ENCODE data around the gene ANKFY1. TPM values are rescaled to one million over a fixed set of nuclear protein-coding genes. Genes with fewer than 3 reads are reported as not detected.
A peak's percentile ranks its signal among the peaks of the same experiment; 100 is the strongest.

The ANKFY1 gene
- total RNA-seq, 1 donor from 2014 or later, result 72.6 TPM

GRCh38 chr17:4304417-4305027, 40.7 kb upstream of the ANKFY1 start:
- Mint-ChIP-seq H3K27me3 (no peaks in the 10 kb centered on the region), H3K36me3 (peaks cover 18% of the 10 kb centered on the region), H3K9me3 (no peaks in the 10 kb centered on the region), H3K4me3 (no peak overlapping the region), H3K27ac (peak overlapping the region; percentile 55), H3K4me1 (ENCODE audit: unreplicated experiment) (peaks cover under 1% of the 10 kb centered on the region)
- TF ChIP-seq CTCF (conservative IDR thresholded peaks at IDR 0.05), result peak; percentile 82
- no peak for DNase-seq (ENCODE audit: extremely low spot score, unreplicated experiment)

GRCh38 chr17:4301066-4301465, 37.3 kb upstream of the ANKFY1 start:
- peaks cover 14% of the 10 kb centered on the region for H3K36me3 Mint-ChIP-seq
- DNase-seq (ENCODE audit: extremely low spot score, unreplicated experiment), result no peak
- H3K27ac Mint-ChIP-seq, result peak overlapping the region; percentile 42
- no peak for TF ChIP-seq CTCF (conservative IDR thresholded peaks at IDR 0.05)
- H3K4me3 Mint-ChIP-seq, result no peak overlapping the region
- peaks cover 17% of the 10 kb centered on the region for H3K4me1 Mint-ChIP-seq (ENCODE audit: unreplicated experiment)
- H3K27me3 Mint-ChIP-seq, result no peaks in the 10 kb centered on the region
- H3K9me3 Mint-ChIP-seq, result no peaks in the 10 kb centered on the region

GRCh38 chr17:4297351-4297750, 33.6 kb upstream of the ANKFY1 start:
- no peak for DNase-seq (ENCODE audit: extremely low spot score, unreplicated experiment)
- no peaks in the 10 kb centered on the region for H3K9me3 Mint-ChIP-seq
- no peaks in the 10 kb centered on the region for H3K27me3 Mint-ChIP-seq
- no peak for TF ChIP-seq CTCF (conservative IDR thresholded peaks at IDR 0.05)
- peaks cover 10% of the 10 kb centered on the region for H3K36me3 Mint-ChIP-seq
- H3K4me1 Mint-ChIP-seq (ENCODE audit: unreplicated experiment), result peaks cover 17% of the 10 kb centered on the region
- H3K4me3 Mint-ChIP-seq, result no peak overlapping the region
- no peak overlapping the region for H3K27ac Mint-ChIP-seq

- Mint-ChIP-seq H3K4me3 (no peak overlapping the region), H3K9me3 (no peaks in the 10 kb centered on the region), H3K27ac (no peak overlapping the region), H3K4me1 (ENCODE audit: unreplicated experiment) (peaks cover 17% of the 10 kb centered on the region), H3K36me3 (no peaks in the 10 kb centered on the region), H3K27me3 (no peaks in the 10 kb centered on the region)
- TF ChIP-seq CTCF (conservative IDR thresholded peaks at IDR 0.05), result no peak
- DNase-seq (ENCODE audit: extremely low spot score, unreplicated experiment), result no peak
Measured at GRCh38 chr17:4295686-4296085, 31.9 kb upstream of the ANKFY1 start.

- Mint-ChIP-seq H3K27me3 (no peaks in the 10 kb centered on the region), H3K27ac (peak overlapping the region; percentile 7), H3K4me3 (no peak overlapping the region), H3K9me3 (no peaks in the 10 kb centered on the region), H3K36me3 (peaks cover 4% of the 10 kb centered on the region), H3K4me1 (ENCODE audit: unreplicated experiment) (peaks cover 17% of the 10 kb centered on the region)
- no peak for DNase-seq (ENCODE audit: extremely low spot score, unreplicated experiment)
- TF ChIP-seq CTCF (conservative IDR thresholded peaks at IDR 0.05), result peak; percentile 25
Measured at GRCh38 chr17:4293572-4293971, 29.8 kb upstream of the ANKFY1 start.

- TF ChIP-seq CTCF (conservative IDR thresholded peaks at IDR 0.05), result no peak
- H3K4me1 Mint-ChIP-seq (ENCODE audit: unreplicated experiment), result no peaks in the 10 kb centered on the region
- no peaks in the 10 kb centered on the region for H3K9me3 Mint-ChIP-seq
- H3K27ac Mint-ChIP-seq, result no peak overlapping the region
- no peak for DNase-seq (ENCODE audit: extremely low spot score, unreplicated experiment)
- H3K36me3 Mint-ChIP-seq, result peaks cover 11% of the 10 kb centered on the region
- H3K4me3 Mint-ChIP-seq, result no peak overlapping the region
- H3K27me3 Mint-ChIP-seq, result no peaks in the 10 kb centered on the region
Measured at GRCh38 chr17:4287710-4288109, 23.9 kb upstream of the ANKFY1 start.
